DOHH2 (cell line): Measurements from ENCODE around the gene LGALS9.

Experiments used
- EZH2phosphoT487 ChIP-seq: fragments of 200-600 bp; sonication (generic); IDR thresholded peaks from 2 replicates; pipeline ENCODE4 v1.6.1; 2017; ENCODE audit warnings: borderline replicate concordance, mild to moderate bottlenecking, antibody characterized with exemption, low read length, moderate library complexity, mixed read lengths
- TF ChIP-seq, protein P1 (sequence below): fragments of 200-600 bp; sonication (generic); IDR thresholded peaks from one replicate; pipeline ENCODE4 v1.5.1; 2014; ENCODE audit warnings: antibody characterized with exemption, mild to moderate bottlenecking, low read depth, low read length; ENCODE audit not compliant: poor library complexity, severe bottlenecking

DNA sequence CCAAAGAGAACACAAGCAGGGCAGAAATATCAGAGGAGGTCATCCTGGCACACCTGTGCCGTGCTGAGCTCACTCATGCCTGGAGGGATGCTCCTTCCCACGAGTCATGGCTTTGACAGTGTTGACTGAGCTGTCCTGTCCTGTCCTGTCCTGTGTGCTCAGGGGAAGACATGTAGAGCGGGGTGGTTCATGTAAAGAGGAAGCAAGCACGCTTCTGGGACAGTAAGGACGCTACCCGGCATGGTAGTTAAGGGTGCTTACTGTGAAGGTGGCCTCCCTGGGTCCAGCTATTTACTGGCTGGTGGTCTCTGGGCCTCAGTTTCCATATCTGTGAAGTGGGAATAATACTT, 398 bp downstream of the LGALS9 start:
- TF ChIP-seq, protein P1, sequence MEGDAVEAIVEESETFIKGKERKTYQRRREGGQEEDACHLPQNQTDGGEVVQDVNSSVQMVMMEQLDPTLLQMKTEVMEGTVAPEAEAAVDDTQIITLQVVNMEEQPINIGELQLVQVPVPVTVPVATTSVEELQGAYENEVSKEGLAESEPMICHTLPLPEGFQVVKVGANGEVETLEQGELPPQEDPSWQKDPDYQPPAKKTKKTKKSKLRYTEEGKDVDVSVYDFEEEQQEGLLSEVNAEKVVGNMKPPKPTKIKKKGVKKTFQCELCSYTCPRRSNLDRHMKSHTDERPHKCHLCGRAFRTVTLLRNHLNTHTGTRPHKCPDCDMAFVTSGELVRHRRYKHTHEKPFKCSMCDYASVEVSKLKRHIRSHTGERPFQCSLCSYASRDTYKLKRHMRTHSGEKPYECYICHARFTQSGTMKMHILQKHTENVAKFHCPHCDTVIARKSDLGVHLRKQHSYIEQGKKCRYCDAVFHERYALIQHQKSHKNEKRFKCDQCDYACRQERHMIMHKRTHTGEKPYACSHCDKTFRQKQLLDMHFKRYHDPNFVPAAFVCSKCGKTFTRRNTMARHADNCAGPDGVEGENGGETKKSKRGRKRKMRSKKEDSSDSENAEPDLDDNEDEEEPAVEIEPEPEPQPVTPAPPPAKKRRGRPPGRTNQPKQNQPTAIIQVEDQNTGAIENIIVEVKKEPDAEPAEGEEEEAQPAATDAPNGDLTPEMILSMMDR, result no peak
- TF ChIP-seq EZH2phosphoT487, result no peak
